ENCODE results near the gene GBE1. TPM values are rescaled to one million over a fixed set of nuclear protein-coding genes. Genes with fewer than 3 reads are reported as not detected.
A peak's percentile ranks its signal among the peaks of the same experiment; 100 is the strongest.

GBE1 gene
- total and polyA plus RNA-seq, 12 donors: 16.0 to 104 (median 82.4) TPM

- Histone ChIP-seq H3K9me3 (replicated peaks in 1 of 3) (no peaks in the 10 kb centered on the region), H3K36me3 (replicated peaks in 1 of 2) (no peaks in the 10 kb centered on the region), H3K4me3 (no peak overlapping the region), H3K27ac (no peak overlapping the region), H3K27me3 (no peaks in the 10 kb centered on the region), H3K4me1 (replicated peaks in 1 of 2) (no peaks in the 10 kb centered on the region)
- no peak for DNase-seq
- WGBS, 4 donors: 90 to 97% (median 95%) methylated on average over 5 of the region's 5 CpGs
- intact Hi-C loops (cut with DNase I): no loop called here
- no peak for TF ChIP-seq CTCF (IDR thresholded peaks at IDR 0.05)
- TF ChIP-seq POLR2A (IDR thresholded peaks at IDR 0.05): no peak
Observed at GRCh38 chr3:81694662-81695061, 66.8 kb downstream of the GBE1 start.

- Histone ChIP-seq H3K27ac (no peak overlapping the region), H3K27me3 (no peaks in the 10 kb centered on the region), H3K36me3 (replicated peaks in 1 of 2) (no peaks in the 10 kb centered on the region), H3K4me1 (replicated peaks in 1 of 2) (no peaks in the 10 kb centered on the region), H3K9me3 (replicated peaks in 1 of 3) (no peaks in the 10 kb centered on the region), H3K4me3 (no peak overlapping the region)
- no peak for TF ChIP-seq POLR2A (IDR thresholded peaks at IDR 0.05)
- no peak for DNase-seq
- intact Hi-C loops (cut with DNase I): no loop called here
- 73 to 90% (median 82%) methylated on average over 1 of the region's 1 CpG for WGBS, 4 donors
Observed at GRCh38 chr3:81692766-81693165, 68.7 kb downstream of the GBE1 start.

GRCh38 chr3:81689617-81690016, 71.8 kb downstream of the GBE1 start:
- no peaks in the 10 kb centered on the region for H3K9me3 ChIP-seq (replicated peaks in 1 of 3)
- no peak for TF ChIP-seq CTCF (IDR thresholded peaks at IDR 0.05)
- TF ChIP-seq POLR2A (IDR thresholded peaks at IDR 0.05): no peak
- 95 to 98% (median 96%) methylated on average over 7 of the region's 7 CpGs for WGBS, 4 donors

GRCh38 chr3:81684751-81685395, 76.6 kb downstream of the GBE1 start:
- no peak overlapping the region for H3K4me3 ChIP-seq
- WGBS, 4 donors: 25 to 51% (median 40%) methylated on average over 4 of the region's 4 CpGs

More at GRCh38 chr3:81689617-81690016, 71.8 kb downstream of the GBE1 start:
- H3K4me3 ChIP-seq: no peak overlapping the region
- no peak overlapping the region for H3K27ac ChIP-seq
- intact Hi-C loops (cut with DNase I): no loop called here
- no peaks in the 10 kb centered on the region for H3K36me3 ChIP-seq (replicated peaks in 1 of 2)
- H3K4me1 ChIP-seq (replicated peaks in 1 of 2): peaks cover 5% of the 10 kb centered on the region in 2 donors
- no peaks in the 10 kb centered on the region for H3K27me3 ChIP-seq
- DNase-seq: no peak

More at GRCh38 chr3:81684751-81685395, 76.6 kb downstream of the GBE1 start:
- Histone ChIP-seq H3K4me1 (replicated peaks in 1 of 2) (peaks cover 5% of the 10 kb centered on the region in 2 donors), H3K27me3 (no peaks in the 10 kb centered on the region), H3K9me3 (replicated peaks in 1 of 3) (no peaks in the 10 kb centered on the region), H3K36me3 (replicated peaks in 1 of 2) (no peaks in the 10 kb centered on the region), H3K27ac (peak overlapping the region in 3 of 5 donors; percentile 37 to 50 (median 38))
- intact Hi-C loops (cut with DNase I): no loop called here
- peak in 5 of 7 donors; percentile 38 to 69 (median 58) for DNase-seq
- TF ChIP-seq POLR2A (IDR thresholded peaks at IDR 0.05) (no peak), CTCF (IDR thresholded peaks at IDR 0.05) (no peak)

Data from adrenal gland (tissue), 12 donors.